Measurements from ENCODE around the gene UFD1. TPM values are rescaled to one million over a fixed set of nuclear protein-coding genes. Genes with fewer than 3 reads are reported as not detected.

UFD1 gene
- total and polyA plus RNA-seq, 4 donors = 23.1 to 111 (median 70.0) TPM

GRCh38 chr22:19492504-19493174 is 13.6 kb upstream of the UFD1 start:
- H3K36me3 ChIP-seq (ENCODE audit: control insufficient read depth in 4 of 4, insufficient read depth in 4 of 4, low read length in 4 of 4) = no peaks in the 10 kb centered on the region
- H3K9ac ChIP-seq (ENCODE audit: insufficient read depth in 1 of 2, low read length in 2 of 2) = no peak overlapping the region
- H3K27me3 ChIP-seq (ENCODE audit: control insufficient read depth in 3 of 3, insufficient read depth in 3 of 3, low read length in 2 of 3) = no peaks in the 10 kb centered on the region
- 89 to 93% methylated on average over 6 of the region's 6 CpGs for WGBS, 2 donors
- H3K4me3 ChIP-seq = no peak overlapping the region
- DNase-seq = no peak
- no peaks in the 10 kb centered on the region for H3K9me3 ChIP-seq (ENCODE audit: control insufficient read depth in 4 of 4, insufficient read depth in 3 of 4, low read length in 3 of 4)
- no peak overlapping the region for H3K27ac ChIP-seq (ENCODE audit: low read depth in 1 of 2, low read length in 1 of 2)
- H3K4me1 ChIP-seq (ENCODE audit: control insufficient read depth in 5 of 5, insufficient read depth in 5 of 5, low read length in 5 of 5) = peaks cover 0 to 3% (median 0%) of the 10 kb centered on the region in 5 donors
- TF ChIP-seq CTCF (IDR thresholded peaks at IDR 0.05; ENCODE audit: control extremely low read depth, extremely low read depth) = no peak
- no peak for ATAC-seq (ENCODE audit: insufficient read depth, low FRiP score)

GRCh38 chr22:19490628-19491230 is 11.7 kb upstream of the UFD1 start:
- DNase-seq (no peak), ATAC-seq (ENCODE audit: insufficient read depth, low FRiP score) (no peak)
- Histone ChIP-seq H3K4me3 (no peak overlapping the region), H3K4me1 (ENCODE audit: control insufficient read depth in 5 of 5, insufficient read depth in 5 of 5, low read length in 5 of 5) (no peaks in the 10 kb centered on the region), H3K36me3 (ENCODE audit: control insufficient read depth in 4 of 4, insufficient read depth in 4 of 4, low read length in 4 of 4) (no peaks in the 10 kb centered on the region), H3K27me3 (ENCODE audit: control insufficient read depth in 3 of 3, insufficient read depth in 3 of 3, low read length in 2 of 3) (no peaks in the 10 kb centered on the region), H3K9ac (ENCODE audit: insufficient read depth in 1 of 2, low read length in 2 of 2) (no peak overlapping the region), H3K27ac (ENCODE audit: low read depth in 1 of 2, low read length in 1 of 2) (no peak overlapping the region), H3K9me3 (ENCODE audit: control insufficient read depth in 4 of 4, insufficient read depth in 3 of 4, low read length in 3 of 4) (no peaks in the 10 kb centered on the region)
- WGBS, 2 donors = 96 to 97% methylated on average over 5 of the region's 5 CpGs
- no peak for TF ChIP-seq CTCF (IDR thresholded peaks at IDR 0.05; ENCODE audit: control extremely low read depth, extremely low read depth)

- H3K9ac ChIP-seq (ENCODE audit: insufficient read depth in 1 of 2, low read length in 2 of 2) = no peak overlapping the region
- no peaks in the 10 kb centered on the region for H3K36me3 ChIP-seq (ENCODE audit: control insufficient read depth in 4 of 4, insufficient read depth in 4 of 4, low read length in 4 of 4)
- H3K4me3 ChIP-seq = no peak overlapping the region
- DNase-seq (peak in 2 of 3 donors; percentile 45 to 55), ATAC-seq (ENCODE audit: insufficient read depth, low FRiP score) (no peak)
- TF ChIP-seq CTCF (IDR thresholded peaks at IDR 0.05; ENCODE audit: control extremely low read depth, extremely low read depth) = no peak
- H3K9me3 ChIP-seq (ENCODE audit: control insufficient read depth in 4 of 4, insufficient read depth in 3 of 4, low read length in 3 of 4) = no peaks in the 10 kb centered on the region
- H3K4me1 ChIP-seq (ENCODE audit: control insufficient read depth in 5 of 5, insufficient read depth in 5 of 5, low read length in 5 of 5) = no peaks in the 10 kb centered on the region
- H3K27me3 ChIP-seq (ENCODE audit: control insufficient read depth in 3 of 3, insufficient read depth in 3 of 3, low read length in 2 of 3) = no peaks in the 10 kb centered on the region
- H3K27ac ChIP-seq (ENCODE audit: low read depth in 1 of 2, low read length in 1 of 2) = no peak overlapping the region
- WGBS, 2 donors = 93 to 94% methylated on average over 7 of the region's 7 CpGs
Observed at GRCh38 chr22:19488884-19489843, 10.2 kb upstream of the UFD1 start.
